ENCODE results near the gene SLC9A5. TPM values are rescaled to one million over a fixed set of nuclear protein-coding genes. Genes with fewer than 3 reads are reported as not detected.

SLC9A5 gene
- total RNA-seq, 1 experiment from 2014 or later: 2.4 TPM

- no peak overlapping the region for H3K4me3 ChIP-seq (ENCODE audit: low read depth, low read length)
- no TSS peak for BruUV-seq (replicated peaks)
- POLR2A ChIA-PET: interaction anchor here (0.9 kb wide), 1 partner anchor 14 kb away, joined by 5 read pairs; the partner anchor contains the start of gene TMEM208
- CTCF ChIA-PET: no interaction called here
- no peaks in the 10 kb centered on the region for H3K9me3 ChIP-seq
- Mint-ChIP-seq H3K9me3 (ENCODE audit: unreplicated experiment) (no peaks in the 10 kb centered on the region), H3K36me3 (ENCODE audit: insufficient read depth, unreplicated experiment) (peaks cover 43% of the 10 kb centered on the region), H3K27ac (ENCODE audit: unreplicated experiment) (peak overlapping the region; percentile 87), H3K27me3 (ENCODE audit: insufficient read depth, unreplicated experiment) (no peaks in the 10 kb centered on the region), H3K4me1 (ENCODE audit: low read depth, unreplicated experiment) (peaks cover 30% of the 10 kb centered on the region), H3K4me3 (ENCODE audit: unreplicated experiment) (no peak overlapping the region)
- H3K27me3 ChIP-seq (replicated peaks; ENCODE audit: control insufficient read depth, insufficient read depth, low read length): no peaks in the 10 kb centered on the region
- intact Hi-C loops (cut with micrococcal nuclease; ENCODE audit: unreplicated experiment): no loop called here
- no peak for DNase-seq
- no peaks in the 10 kb centered on the region for H3K36me3 ChIP-seq (ENCODE audit: control insufficient read depth, insufficient read depth, low read length)
- peaks cover 42% of the 10 kb centered on the region for H3K4me1 ChIP-seq
- TF ChIP-seq CTCF (IDR thresholded peaks at IDR 0.05; ENCODE audit: insufficient read depth in 1 of 2, low read depth in 1 of 2, low read length in 1 of 2, severe bottlenecking in 1 of 2, unreplicated experiment in 1 of 2): no peak
Measured at GRCh38 chr16:67240506-67240905, 8.3 kb upstream of the SLC9A5 start.

- no peaks in the 10 kb centered on the region for H3K36me3 ChIP-seq (ENCODE audit: control insufficient read depth, insufficient read depth, low read length)
- TF ChIP-seq CTCF (IDR thresholded peaks at IDR 0.05; ENCODE audit: insufficient read depth in 1 of 2, low read depth in 1 of 2, low read length in 1 of 2, severe bottlenecking in 1 of 2, unreplicated experiment in 1 of 2): no peak
- Mint-ChIP-seq H3K4me3 (ENCODE audit: unreplicated experiment) (peak overlapping the region; percentile 22), H3K27ac (ENCODE audit: unreplicated experiment) (peak overlapping the region; percentile 87), H3K27me3 (ENCODE audit: insufficient read depth, unreplicated experiment) (no peaks in the 10 kb centered on the region), H3K9me3 (ENCODE audit: unreplicated experiment) (no peaks in the 10 kb centered on the region), H3K4me1 (ENCODE audit: low read depth, unreplicated experiment) (peaks cover 30% of the 10 kb centered on the region), H3K36me3 (ENCODE audit: insufficient read depth, unreplicated experiment) (peaks cover 41% of the 10 kb centered on the region)
- no peak overlapping the region for H3K4me3 ChIP-seq (ENCODE audit: low read depth, low read length)
- H3K9me3 ChIP-seq: no peaks in the 10 kb centered on the region
- BruUV-seq (replicated peaks): no TSS peak
- peak; percentile 71 to 78 for DNase-seq
- no peaks in the 10 kb centered on the region for H3K27me3 ChIP-seq (replicated peaks; ENCODE audit: control insufficient read depth, insufficient read depth, low read length)
- intact Hi-C loops (cut with micrococcal nuclease; ENCODE audit: unreplicated experiment): no loop called here
- ChIA-PET POLR2A (interaction anchor here (0.6 to 0.9 kb wide), 2 partner anchors 15 to 203 kb away, joined by 4 to 5 read pairs; partner anchors contain the start of gene TMEM208), CTCF (no interaction called here)
- H3K4me1 ChIP-seq: peaks cover 42% of the 10 kb centered on the region
Measured at GRCh38 chr16:67241008-67241900, 7.5 kb upstream of the SLC9A5 start.

GRCh38 chr16:67242138-67242730 lies 6.5 kb upstream of the SLC9A5 start:
- H3K4me1 ChIP-seq: peaks cover 42% of the 10 kb centered on the region
- ChIA-PET CTCF (no interaction called here), POLR2A (no interaction called here)
- H3K4me3 ChIP-seq (ENCODE audit: low read depth, low read length): no peak overlapping the region
- H3K36me3 ChIP-seq (ENCODE audit: control insufficient read depth, insufficient read depth, low read length): no peaks in the 10 kb centered on the region
- H3K27ac Mint-ChIP-seq (ENCODE audit: unreplicated experiment): peak overlapping the region; percentile 87
- H3K4me1 Mint-ChIP-seq (ENCODE audit: low read depth, unreplicated experiment): peaks cover 31% of the 10 kb centered on the region
- no peak for DNase-seq
- intact Hi-C loops (cut with micrococcal nuclease; ENCODE audit: unreplicated experiment): no loop called here
- TF ChIP-seq CTCF (IDR thresholded peaks at IDR 0.05; ENCODE audit: insufficient read depth in 1 of 2, low read depth in 1 of 2, low read length in 1 of 2, severe bottlenecking in 1 of 2, unreplicated experiment in 1 of 2): no peak
- H3K27me3 Mint-ChIP-seq (ENCODE audit: insufficient read depth, unreplicated experiment): no peaks in the 10 kb centered on the region
- no TSS peak for BruUV-seq (replicated peaks)
- no peaks in the 10 kb centered on the region for H3K27me3 ChIP-seq (replicated peaks; ENCODE audit: control insufficient read depth, insufficient read depth, low read length)
- H3K4me3 Mint-ChIP-seq (ENCODE audit: unreplicated experiment): no peak overlapping the region
- no peaks in the 10 kb centered on the region for H3K9me3 ChIP-seq
- peaks cover 41% of the 10 kb centered on the region for H3K36me3 Mint-ChIP-seq (ENCODE audit: insufficient read depth, unreplicated experiment)
- H3K9me3 Mint-ChIP-seq (ENCODE audit: unreplicated experiment): no peaks in the 10 kb centered on the region
